ENCODE data around the gene GFRAL. TPM values are rescaled to one million over a fixed set of nuclear protein-coding genes. Genes with fewer than 3 reads are reported as not detected.

Gene GFRAL
- total RNA-seq, 1 experiment from 2014 or later = not detected

- ChIA-PET POLR2A (ENCODE audit: unreplicated experiment) (interaction anchor here (0.7 kb wide), 1 partner anchor 163 kb away, joined by 3 read pairs; no protein-coding TSS in a partner anchor), CTCF (interaction anchor here (0.6 kb wide), 1 partner anchor 548 kb away, joined by 3 read pairs; no protein-coding TSS in a partner anchor)
- Histone ChIP-seq H3K9me3 (ENCODE audit: low read length) (no peaks in the 10 kb centered on the region), H3K36me3 (ENCODE audit: low read depth, low read length) (no peaks in the 10 kb centered on the region), H2AFZ (ENCODE audit: low read length) (no peak overlapping the region), H3K27me3 (ENCODE audit: low read length) (peaks cover 46% of the 10 kb centered on the region), H3K9ac (ENCODE audit: low read length) (no peak overlapping the region), H3K27ac (ENCODE audit: low read length) (no peak overlapping the region), H3K4me3 (ENCODE audit: low read length) (no peak overlapping the region), H3K9me2 (replicated peaks; ENCODE audit: low read length) (no peaks in the 10 kb centered on the region), H3K4me1 (ENCODE audit: insufficient read depth, low read length) (no peaks in the 10 kb centered on the region), H3F3A (ENCODE audit: low read length, unreplicated experiment) (no peaks in the 10 kb centered on the region), H4K20me1 (ENCODE audit: low read length) (no peaks in the 10 kb centered on the region), H3K4me2 (ENCODE audit: low read length) (no peak overlapping the region), H3K79me2 (ENCODE audit: low read length) (no peaks in the 10 kb centered on the region)
- DNase-seq (no peak), ATAC-seq (no peak)
- BruUV-seq (replicated peaks) = no TSS peak
- TF ChIP-seq EZH2phosphoT487 (IDR thresholded peaks at IDR 0.05; ENCODE audit: borderline replicate concordance, low read length) (no peak), CTCF (conservative IDR thresholded peaks at IDR 0.05; ENCODE audit: low read depth, low read length) (no peak), EZH2 (IDR thresholded peaks at IDR 0.05; ENCODE audit: low read length, unreplicated experiment) (no peak)
- intact Hi-C loops (cut with micrococcal nuclease) = no loop called here
Observed at GRCh38 chr6:55438203-55438602, 110.9 kb downstream of the GFRAL start.

- Histone ChIP-seq H3K36me3 (ENCODE audit: low read depth, low read length) (no peaks in the 10 kb centered on the region), H3K9ac (ENCODE audit: low read length) (no peak overlapping the region), H3K4me3 (ENCODE audit: low read length) (no peak overlapping the region), H3K79me2 (ENCODE audit: low read length) (no peaks in the 10 kb centered on the region), H3K27ac (ENCODE audit: low read length) (no peak overlapping the region), H2AFZ (ENCODE audit: low read length) (no peak overlapping the region), H3K9me2 (replicated peaks; ENCODE audit: low read length) (no peaks in the 10 kb centered on the region), H3F3A (ENCODE audit: low read length, unreplicated experiment) (no peaks in the 10 kb centered on the region), H3K4me1 (ENCODE audit: insufficient read depth, low read length) (no peaks in the 10 kb centered on the region), H3K27me3 (ENCODE audit: low read length) (peaks cover 29% of the 10 kb centered on the region), H4K20me1 (ENCODE audit: low read length) (no peaks in the 10 kb centered on the region), H3K4me2 (ENCODE audit: low read length) (no peak overlapping the region), H3K9me3 (ENCODE audit: low read length) (no peaks in the 10 kb centered on the region)
- TF ChIP-seq EZH2 (IDR thresholded peaks at IDR 0.05; ENCODE audit: low read length, unreplicated experiment) (no peak), CTCF (conservative IDR thresholded peaks at IDR 0.05; ENCODE audit: low read depth, low read length) (no peak), EZH2phosphoT487 (IDR thresholded peaks at IDR 0.05; ENCODE audit: borderline replicate concordance, low read length) (no peak)
- BruUV-seq (replicated peaks) = no TSS peak
- POLR2A ChIA-PET (ENCODE audit: unreplicated experiment) = no interaction called here
- CTCF ChIA-PET = no interaction called here
- no peak for DNase-seq
- intact Hi-C loops (cut with micrococcal nuclease) = loop anchor here (10.0 kb wide), 1 partner anchor 851 kb away; no protein-coding TSS in a partner anchor
- no peak for ATAC-seq
Observed at GRCh38 chr6:55443238-55444134, 116.2 kb downstream of the GFRAL start.

Data from PC-3 (cell line).